Ovary (tissue), 9 donors: Measurements from ENCODE around the gene APOE. TPM values are rescaled to one million over a fixed set of nuclear protein-coding genes. Genes with fewer than 3 reads are reported as not detected.
"Not testable (repeated sequence)": the region's sequence is repeated elsewhere in the genome, so short reads cannot be mapped to it uniquely, and the experiment has no call there.

Experiments
- DNase-seq, 5 donors: peaks; one replicate each; pipeline ENCODE4 v3.0.0-alpha.2; 2019 to 2020
- H3K27ac ChIP-seq, 2 donors: fragments of 200-600 bp; one replicate each; pipeline versions ENCODE4 v1.5.1 to v1.8.0; 2019 to 2022
- H3K27me3 ChIP-seq: fragments of 200-600 bp; one replicate; pipeline ENCODE4 v1.8.0; 2022
- H3K36me3 ChIP-seq: fragments of 200-600 bp; sonication (generic); one replicate; pipeline ENCODE4 v1.5.1; 2019
- H3K4me1 ChIP-seq: one replicate; pipeline ENCODE4 v1.8.1; 2013; ENCODE audit warnings: mild to moderate bottlenecking, moderate library complexity; ENCODE audit not compliant: insufficient read depth
- H3K4me3 ChIP-seq: fragments of 200-600 bp; sonication (generic); one replicate; pipeline ENCODE4 v1.5.1; 2017
- H3K9me3 ChIP-seq, 2 donors: fragments of 200-600 bp in 1 of 2; sonication (generic) in 1 of 2; one replicate each; pipeline versions ENCODE4 v1.5.1 to v1.8.1; 2013 to 2019; ENCODE audit warnings: mild to moderate bottlenecking in 1 of 2, moderate library complexity in 1 of 2
- EP300 ChIP-seq: sonication (generic); formaldehyde crosslinking; IDR thresholded peaks from one replicate; pipeline ENCODE4 v1.6.1; 2017; ENCODE audit warnings: antibody characterized with exemption
- POLR2A ChIP-seq: fragments of 450-650 bp; IDR thresholded peaks from one replicate; pipeline ENCODE4 v1.6.1; 2017; ENCODE audit warnings: antibody characterized with exemption, mild to moderate bottlenecking, moderate library complexity
- WGBS, 3 donors: extraction: QIAGEN DNeasy Blood & Tissue Kit in 1 of 3; methylation state at CpG; one replicate each; pipeline versions ENCODE4 v1.1.5 to v1.1.7; 2013 to 2017; 5-methylcytosine and 5-hydroxymethylcytosine counted together
- intact Hi-C, 4 donors: fragments of 100-400 bp; cut with DNase I; formaldehyde crosslinking; loops; one replicate each; pipeline versions ENCODE4 v1.11.0 to v1.15.1; 2022 to 2023
- polyA plus RNA-seq, 2 donors: library from polyadenylated mRNA; stranded (reverse); fragments of 200-250 nt in 1 of 2; fragments of 350-450 nt in 1 of 2; fragmentation: Illumina TruSeq in 1 of 2; extraction: RNeasy Lipid Tissue Mini Kit (QIAGEN cat#74804) in 1 of 2; gene quantifications; one replicate each; pipeline ENCODE4 v1.2.3, GENCODE V29; 2013 to 2014
- total RNA-seq, 7 donors: library from RNA; depleted of rRNA in 2 of 7; stranded (reverse); fragments of >200 nt in 2 of 7; fragmentation: NEBNext Ultra II Directional in 3 of 7; extraction: Animal tissue kit (Norgen Biotek cat#: 25700) in 3 of 7; gene quantifications; one replicate each; pipeline versions ENCODE4 v1.1.0 to v1.2.4, GENCODE V29; 2016 to 2023
- TF ChIP-seq, protein P1 (sequence below), 3 donors: fragments of 450-650 bp in 2 of 3; fragments of 200-600 bp in 1 of 3; IDR thresholded peaks; one replicate each; pipeline versions ENCODE4 v1.5.1 to v1.8.0; 2016 to 2022; ENCODE audit warnings: antibody characterized with exemption in 3 of 3, mild to moderate bottlenecking in 1 of 3
- donor health status: DM: no; HTN: no; CAD: no; lungs with moderate emphysema.
- donor health status: DM: no; HTN: no; CAD: no.
- donor health status: Bipolar disorder and iron deficiency.
- donor health status: DM: yes; HTN: yes; CAD: no.
- donor health status: DM: no; HTN: no; CAD: no.
- donor health status: DM: yes; HTN: yes; CAD: no.

APOE gene
- total and polyA plus RNA-seq, 9 donors: 124 to 934 (median 455) TPM

- no peak overlapping the region for H3K27ac ChIP-seq
- H3K36me3 ChIP-seq: no peaks in the 10 kb centered on the region
- H3K4me3 ChIP-seq: no peak overlapping the region
- TF ChIP-seq POLR2A (no peak), EP300 (no peak)
- TF ChIP-seq, protein P1, sequence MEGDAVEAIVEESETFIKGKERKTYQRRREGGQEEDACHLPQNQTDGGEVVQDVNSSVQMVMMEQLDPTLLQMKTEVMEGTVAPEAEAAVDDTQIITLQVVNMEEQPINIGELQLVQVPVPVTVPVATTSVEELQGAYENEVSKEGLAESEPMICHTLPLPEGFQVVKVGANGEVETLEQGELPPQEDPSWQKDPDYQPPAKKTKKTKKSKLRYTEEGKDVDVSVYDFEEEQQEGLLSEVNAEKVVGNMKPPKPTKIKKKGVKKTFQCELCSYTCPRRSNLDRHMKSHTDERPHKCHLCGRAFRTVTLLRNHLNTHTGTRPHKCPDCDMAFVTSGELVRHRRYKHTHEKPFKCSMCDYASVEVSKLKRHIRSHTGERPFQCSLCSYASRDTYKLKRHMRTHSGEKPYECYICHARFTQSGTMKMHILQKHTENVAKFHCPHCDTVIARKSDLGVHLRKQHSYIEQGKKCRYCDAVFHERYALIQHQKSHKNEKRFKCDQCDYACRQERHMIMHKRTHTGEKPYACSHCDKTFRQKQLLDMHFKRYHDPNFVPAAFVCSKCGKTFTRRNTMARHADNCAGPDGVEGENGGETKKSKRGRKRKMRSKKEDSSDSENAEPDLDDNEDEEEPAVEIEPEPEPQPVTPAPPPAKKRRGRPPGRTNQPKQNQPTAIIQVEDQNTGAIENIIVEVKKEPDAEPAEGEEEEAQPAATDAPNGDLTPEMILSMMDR (IDR thresholded peaks at IDR 0.05): no peak
- H3K27me3 ChIP-seq: no peaks in the 10 kb centered on the region
- H3K4me1 ChIP-seq: peaks cover 2% of the 10 kb centered on the region
- WGBS, 3 donors: 89 to 92% (median 91%) methylated on average over 15 of the region's 15 CpGs
- no peaks in the 10 kb centered on the region for H3K9me3 ChIP-seq
- no peak for DNase-seq
- intact Hi-C loops: no loop called here
Observed at GRCh38 chr19:44882063-44882462, 23.5 kb upstream of the APOE start.

DNA sequence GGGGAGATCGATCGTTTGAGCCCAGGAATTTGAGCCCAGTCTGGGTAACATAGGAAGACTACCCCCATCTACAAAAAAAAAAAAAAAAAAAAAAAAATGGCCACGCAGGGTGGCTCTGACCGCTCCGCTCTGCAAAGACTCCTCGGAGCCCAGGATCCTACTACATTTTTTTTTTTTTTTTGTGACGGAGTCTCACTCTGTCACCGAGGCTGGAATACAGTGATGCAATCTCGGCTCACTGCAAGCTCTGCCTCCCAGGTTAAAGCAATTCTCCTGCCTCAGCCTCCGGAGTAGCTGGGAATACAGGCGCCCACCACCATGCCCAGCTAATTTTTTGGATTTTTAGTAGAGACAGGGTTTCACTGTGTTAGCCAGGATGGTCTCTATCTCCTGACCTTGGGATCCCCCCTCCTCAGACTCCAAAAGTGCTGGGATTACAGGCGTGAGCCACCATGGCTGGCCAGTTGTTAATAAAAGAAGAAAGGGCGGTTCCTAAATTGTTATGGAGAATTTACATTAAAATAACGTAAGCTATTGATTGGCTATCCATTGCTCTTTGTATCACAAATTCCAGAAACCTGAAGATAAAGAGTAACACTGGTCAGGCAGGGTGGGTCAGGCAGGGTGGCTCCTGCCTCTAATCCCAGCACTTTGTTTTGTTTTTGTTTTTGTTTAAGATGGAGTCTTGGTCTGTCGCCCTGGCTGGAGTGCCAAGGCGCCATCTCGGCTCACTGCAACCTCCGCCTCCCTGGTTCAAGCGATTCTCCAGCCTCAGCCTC, 22.8 kb upstream of the APOE start:
- WGBS, 3 donors: 87 to 90% (median 88%) methylated on average over 19 of the region's 19 CpGs
- H3K27ac ChIP-seq, DNase-seq, H3K4me1 ChIP-seq, H3K4me3 ChIP-seq, H3K36me3 ChIP-seq, H3K9me3 ChIP-seq, H3K27me3 ChIP-seq, intact Hi-C loops: not testable (repeated sequence)

DNA sequence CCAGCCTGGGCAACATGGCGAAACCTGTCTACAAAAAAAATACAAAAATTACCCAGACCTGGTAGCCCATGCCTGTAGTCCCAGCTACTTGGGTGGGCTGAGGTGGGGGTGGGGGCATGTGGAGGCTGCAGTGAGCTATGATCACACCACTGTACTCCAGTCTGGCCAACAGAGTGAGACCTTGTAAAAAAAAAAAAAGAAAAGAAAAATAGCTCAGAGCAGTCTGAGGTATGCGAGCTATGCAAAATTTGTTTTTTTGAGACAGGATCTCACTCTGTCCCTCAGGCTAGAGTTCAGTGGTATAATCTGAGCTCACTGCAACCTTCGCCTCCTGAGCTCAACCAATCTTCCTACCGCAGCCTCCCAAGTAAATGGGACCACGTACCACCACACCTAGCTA, 21.7 kb upstream of the APOE start:
- TF ChIP-seq EP300: no peak
- no peak for TF ChIP-seq POLR2A
- TF ChIP-seq, protein P1 (IDR thresholded peaks at IDR 0.05): no peak
- no peaks in the 10 kb centered on the region for H3K27me3 ChIP-seq
- no peak overlapping the region for H3K4me3 ChIP-seq
- H3K4me1 ChIP-seq: peaks cover 2% of the 10 kb centered on the region
- no peak for DNase-seq
- 40 to 61% (median 45%) methylated on average over 5 of the region's 5 CpGs for WGBS, 3 donors
- H3K27ac ChIP-seq: no peak overlapping the region
- H3K9me3 ChIP-seq: no peaks in the 10 kb centered on the region
- intact Hi-C loops: no loop called here
- no peaks in the 10 kb centered on the region for H3K36me3 ChIP-seq

- Histone ChIP-seq H3K4me3 (no peak overlapping the region), H3K9me3 (no peaks in the 10 kb centered on the region), H3K27me3 (no peaks in the 10 kb centered on the region), H3K27ac (no peak overlapping the region), H3K36me3 (no peaks in the 10 kb centered on the region), H3K4me1 (peaks cover under 1% of the 10 kb centered on the region)
- DNase-seq: no peak
- intact Hi-C loops: no loop called here
- no peak for TF ChIP-seq EP300
- no peak for TF ChIP-seq POLR2A
- TF ChIP-seq, protein P1 (IDR thresholded peaks at IDR 0.05): no peak
- 78 to 93% (median 79%) methylated on average over 4 of the region's 4 CpGs for WGBS, 3 donors
Observed at GRCh38 chr19:44884566-44884965, 21.0 kb upstream of the APOE start.

GRCh38 chr19:44886141-44886540, 19.5 kb upstream of the APOE start:
- Histone ChIP-seq H3K36me3 (no peaks in the 10 kb centered on the region), H3K27ac (no peak overlapping the region), H3K27me3 (no peaks in the 10 kb centered on the region), H3K9me3 (no peaks in the 10 kb centered on the region), H3K4me1 (peaks cover 4% of the 10 kb centered on the region), H3K4me3 (no peak overlapping the region)
- TF ChIP-seq POLR2A: no peak
- TF ChIP-seq, protein P1 (IDR thresholded peaks at IDR 0.05): no peak
- TF ChIP-seq EP300: no peak
- WGBS, 3 donors: 84 to 88% (median 87%) methylated on average over 6 of the region's 6 CpGs
- intact Hi-C loops: no loop called here
- DNase-seq: no peak
